GM21717 (cell line): ENCODE data around the gene FNIP1.
"Not testable (repeated sequence)": the region's sequence is repeated elsewhere in the genome, so short reads cannot be mapped to it uniquely, and the experiment has no call there.

Experiments
- ATAC-seq: cut with Tn5 transposase; IDR thresholded peaks from one replicate; pipeline ENCODE4 v1.9.1; 2021; ENCODE audit warnings: mild to moderate bottlenecking, moderate library complexity; ENCODE audit not compliant: unreplicated experiment

The FNIP1 gene

GRCh38 chr5:131641494-131641893, 155.3 kb downstream of the FNIP1 start:
- no peak for ATAC-seq

DNA sequence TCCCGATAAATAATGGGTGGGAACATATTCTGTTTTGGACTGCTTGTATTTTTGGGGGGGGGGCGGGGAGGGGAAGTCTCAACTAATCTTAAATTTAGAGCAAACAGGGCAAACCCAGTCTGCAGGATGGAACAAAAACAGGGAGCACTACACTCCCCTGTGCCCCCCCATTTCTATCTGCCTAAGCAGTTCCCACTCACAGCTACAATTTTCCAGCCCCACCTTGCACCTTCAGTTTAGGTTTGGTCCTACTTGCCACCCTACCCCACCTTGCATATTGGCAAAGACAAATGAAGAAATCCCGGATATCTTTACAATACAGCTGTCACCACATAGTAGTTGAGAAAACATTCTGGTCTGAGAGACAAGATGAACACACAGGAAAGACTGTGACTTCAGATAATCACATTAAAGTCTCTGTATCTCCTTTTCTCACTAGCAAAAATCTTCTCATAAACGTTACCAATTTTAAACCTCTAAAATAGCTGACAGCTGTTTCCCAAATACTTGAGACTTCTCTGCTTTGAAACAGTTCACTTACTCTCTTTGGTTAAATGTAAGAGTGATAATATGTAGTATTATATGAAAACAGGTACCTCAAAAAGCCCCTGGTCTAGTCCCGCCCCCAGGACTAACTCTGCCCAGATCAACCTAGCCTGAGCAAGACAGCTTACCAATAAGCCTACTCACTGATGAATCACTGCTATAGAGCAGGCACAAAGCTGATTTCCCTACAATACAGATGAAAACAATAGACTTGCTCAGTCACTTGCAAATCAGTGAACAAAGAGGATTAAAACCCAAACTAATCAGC, 156.6 kb downstream of the FNIP1 start:
- peak; percentile 54 for ATAC-seq

GRCh38 chr5:131639148-131639547, 157.7 kb downstream of the FNIP1 start:
- ATAC-seq = no peak

DNA sequence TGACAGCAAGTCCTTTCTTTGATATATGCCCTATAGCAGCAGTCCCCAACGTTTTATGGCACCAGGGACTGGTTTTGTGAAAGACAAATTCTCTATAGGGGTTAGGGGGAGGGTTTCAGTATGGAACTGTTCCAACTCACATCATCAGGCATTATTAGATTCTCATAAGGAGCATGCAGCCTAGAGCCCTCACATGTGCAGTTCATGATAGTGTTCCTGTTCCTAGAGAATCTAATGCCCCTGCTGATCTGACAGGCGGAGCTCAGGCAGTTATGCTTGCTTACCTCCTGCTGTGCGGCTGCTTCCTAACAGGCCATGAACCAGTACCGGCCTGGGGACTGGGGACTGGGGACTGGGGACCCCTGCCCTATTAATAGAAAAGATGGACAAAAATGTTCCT, 159.1 kb downstream of the FNIP1 start:
- ATAC-seq = no peak

GRCh38 chr5:131635684-131636572, 160.9 kb downstream of the FNIP1 start:
- ATAC-seq = no peak

DNA sequence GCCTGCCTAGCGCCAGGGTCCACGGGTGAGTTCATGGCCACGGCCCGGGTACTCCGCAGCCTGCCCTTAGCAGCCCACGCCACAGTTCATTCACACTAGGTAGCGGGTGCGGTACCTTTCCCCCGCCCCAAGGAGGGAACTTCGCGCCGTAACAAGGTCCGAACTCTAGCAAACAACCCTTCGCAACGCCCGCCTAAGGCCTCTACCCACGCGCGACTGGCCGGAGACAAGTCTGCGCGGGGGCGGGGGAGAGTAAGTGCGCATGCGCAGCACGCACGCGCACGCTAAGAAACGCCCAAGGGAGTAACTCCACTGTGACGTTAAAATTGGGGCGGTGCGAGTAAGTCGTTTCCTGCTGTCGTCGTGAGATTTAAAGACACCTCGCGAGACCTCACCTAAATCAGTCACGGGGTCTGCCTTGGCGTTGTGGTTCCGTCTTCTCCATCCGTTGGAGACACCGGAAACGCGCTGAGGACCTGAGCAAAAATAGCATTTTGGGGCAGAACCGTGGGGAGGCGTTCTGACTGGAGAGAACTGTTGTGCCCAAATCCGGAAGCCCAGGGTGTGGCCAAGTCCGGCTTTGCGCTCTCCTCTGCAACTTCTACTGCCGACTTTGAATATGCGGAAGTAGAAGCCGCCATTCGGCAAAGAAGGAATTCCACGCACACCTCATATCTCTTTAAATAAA, 161.7 kb downstream of the FNIP1 start, which contains the start of gene RAPGEF6:
RAPGEF6 (minus strand) TSS at position 234 of the 688 bp plus-strand sequence; CDS start at position 35, 199 bp downstream.
- peak; percentile 94 for ATAC-seq

GRCh38 chr5:131634666-131634995, 162.2 kb downstream of the FNIP1 start:
- ATAC-seq = peak; percentile 26

DNA sequence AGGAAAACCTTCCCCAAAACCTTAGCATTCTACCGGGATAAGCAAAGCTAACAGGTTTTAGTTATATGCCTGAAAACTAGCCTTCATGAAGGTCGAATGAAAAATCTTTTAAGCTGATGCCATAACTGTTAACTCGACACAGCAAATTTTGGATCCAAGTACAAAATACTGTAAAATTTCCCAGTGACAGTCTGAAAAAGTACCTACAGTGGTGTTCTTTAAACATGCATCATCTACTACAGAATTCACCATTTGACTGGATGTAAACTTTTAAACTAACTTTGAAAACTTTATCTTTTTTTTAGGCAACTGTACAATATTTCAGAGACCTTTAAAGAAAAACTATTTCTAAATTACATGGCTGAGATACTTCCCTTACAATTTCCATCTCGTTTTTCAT, 162.6 kb downstream of the FNIP1 start:
- ATAC-seq = no peak

GRCh38 chr5:131633830-131634229, 163.0 kb downstream of the FNIP1 start:
- ATAC-seq = no peak

- ATAC-seq = no peak
Observed at GRCh38 chr5:131630963-131631350, 165.9 kb downstream of the FNIP1 start.

DNA sequence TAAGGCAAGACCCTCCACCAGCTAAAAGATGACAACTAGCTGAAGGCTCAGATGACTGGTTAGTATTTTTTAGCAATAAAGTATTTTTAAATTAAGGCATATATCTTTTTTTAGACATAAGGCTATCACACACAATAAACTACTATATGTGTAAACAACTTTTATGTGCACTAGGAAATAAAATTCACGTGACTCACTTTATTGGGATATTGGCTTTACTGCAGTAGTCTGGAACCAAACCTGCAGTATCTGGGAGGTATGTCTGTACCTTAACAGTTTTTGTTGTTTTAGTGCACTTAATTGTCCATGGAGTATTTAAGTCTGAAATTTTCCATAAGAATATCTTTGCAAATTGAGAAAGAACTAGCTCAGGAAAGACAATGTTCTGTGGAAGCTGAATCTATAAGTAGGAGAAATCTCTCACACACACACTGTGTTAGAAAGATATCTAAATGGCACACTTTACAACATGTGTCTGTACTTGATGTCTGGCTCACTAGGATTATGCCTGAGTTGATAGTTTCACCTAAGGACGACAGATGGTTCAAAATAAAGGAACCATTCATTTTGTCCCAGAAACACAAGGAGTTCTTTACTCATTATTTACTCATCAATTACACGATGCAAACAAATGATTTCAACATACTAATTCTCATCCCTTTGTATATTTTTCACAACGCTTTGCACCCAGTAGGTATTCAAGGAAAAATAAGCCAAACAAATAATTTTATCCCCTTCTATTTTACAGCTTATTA, 166.4 kb downstream of the FNIP1 start:
- ATAC-seq = no peak

GRCh38 chr5:131628990-131629389, 167.8 kb downstream of the FNIP1 start:
- no peak for ATAC-seq

DNA sequence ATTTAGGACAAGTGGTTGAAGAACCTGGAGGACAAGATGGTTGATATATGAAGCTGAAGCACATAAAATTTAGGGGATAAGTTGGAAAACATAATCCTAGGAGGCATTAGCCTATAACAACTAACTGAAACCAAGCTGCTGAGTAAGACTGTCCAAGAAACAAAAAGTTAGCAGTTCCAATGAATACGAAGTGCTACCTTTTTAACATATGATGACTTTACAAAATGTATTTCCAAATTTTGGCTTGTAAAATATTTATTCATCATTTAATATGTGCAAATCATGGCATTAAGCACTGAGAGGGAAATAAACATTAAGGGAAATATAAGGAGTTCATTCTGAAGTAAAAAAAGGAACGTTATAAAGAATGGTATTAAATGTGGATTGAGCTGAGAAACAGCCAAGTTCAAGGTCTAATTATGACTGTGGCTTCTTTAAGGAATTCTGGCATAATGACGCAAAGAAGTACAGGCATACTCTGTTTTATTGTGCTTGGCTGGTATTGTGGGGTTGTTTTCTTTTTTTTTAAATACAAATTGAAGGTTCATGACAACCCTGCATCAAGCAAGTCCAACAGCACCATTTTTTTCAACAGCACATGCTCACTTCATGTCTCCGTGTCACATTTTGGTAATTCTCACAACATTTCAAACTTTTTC, 169.5 kb downstream of the FNIP1 start:
- ATAC-seq = no peak

DNA sequence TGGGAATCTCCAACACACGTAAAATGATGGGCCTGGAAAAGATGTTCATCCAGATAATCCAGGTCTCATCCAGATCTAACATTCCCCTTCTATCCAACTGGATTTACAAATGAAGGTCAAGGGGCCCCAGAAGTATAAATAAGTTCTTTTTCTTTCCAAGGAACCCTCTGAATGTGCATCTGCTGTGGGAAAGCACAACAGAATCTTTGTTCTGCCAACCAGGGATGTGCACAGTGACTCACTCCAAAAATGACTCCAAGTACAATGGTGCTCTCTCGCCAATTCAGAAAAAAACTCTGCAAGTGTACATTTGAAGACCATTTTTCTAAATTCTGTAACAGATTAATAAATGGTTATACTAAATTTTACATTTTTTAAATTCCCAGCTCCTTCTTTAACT, 174.2 kb downstream of the FNIP1 start:
- ATAC-seq = no peak

DNA sequence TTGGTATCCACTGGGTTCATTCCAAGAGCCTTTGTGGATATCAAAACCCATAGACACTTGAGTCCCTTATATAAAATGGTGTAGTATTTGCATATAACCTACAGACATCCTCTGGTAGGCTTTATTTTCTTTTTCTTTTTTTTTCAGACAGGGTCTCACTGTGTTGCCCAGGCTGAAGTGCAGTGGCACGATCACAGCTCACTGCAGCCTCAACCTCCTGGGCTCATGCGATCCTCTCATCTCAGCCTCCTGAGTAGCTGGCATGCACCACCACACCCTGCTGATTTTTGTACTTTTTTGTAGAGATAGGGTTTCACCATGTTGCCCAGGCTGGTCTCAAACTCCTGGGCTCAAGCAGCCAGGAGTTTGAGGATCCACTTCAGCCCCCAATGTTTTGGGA, 175.7 kb downstream of the FNIP1 start:
- not testable (repeated sequence) for ATAC-seq

DNA sequence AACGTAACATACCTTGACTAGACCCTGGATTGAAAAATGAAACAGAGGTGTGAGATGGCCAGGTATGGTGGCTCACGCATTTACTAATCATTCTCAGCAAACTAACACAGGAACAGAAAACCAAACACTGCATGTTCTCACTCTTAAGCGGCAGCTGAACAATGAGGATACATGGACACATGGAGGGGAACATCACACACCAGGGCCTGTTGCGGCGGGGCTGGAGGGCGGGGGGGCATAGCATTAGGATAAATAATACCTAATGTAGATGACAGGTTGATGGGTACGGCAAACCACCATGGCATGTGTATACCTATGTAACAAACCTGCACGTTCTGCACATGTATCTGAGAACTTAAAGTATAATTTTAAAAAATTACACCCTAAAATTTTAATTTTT, 177.7 kb downstream of the FNIP1 start:
- ATAC-seq = no peak

GRCh38 chr5:131617140-131617822, 179.5 kb downstream of the FNIP1 start:
- no peak for ATAC-seq

GRCh38 chr5:131615957-131616356, 180.9 kb downstream of the FNIP1 start:
- no peak for ATAC-seq

GRCh38 chr5:131613423-131613822, 183.4 kb downstream of the FNIP1 start:
- ATAC-seq = no peak

- no peak for ATAC-seq
Observed at GRCh38 chr5:131611064-131611381, 185.8 kb downstream of the FNIP1 start.
